GM03348 (cell line): Measurements from ENCODE around the gene EAF1.
"Not testable (repeated sequence)": the region's sequence is repeated elsewhere in the genome, so short reads cannot be mapped to it uniquely, and the experiment has no call there.

Source experiments
- DNase-seq: peaks from one replicate; pipeline ENCODE4 v3.0.0; 2012; ENCODE audit warnings: low spot score

The EAF1 gene

DNA sequence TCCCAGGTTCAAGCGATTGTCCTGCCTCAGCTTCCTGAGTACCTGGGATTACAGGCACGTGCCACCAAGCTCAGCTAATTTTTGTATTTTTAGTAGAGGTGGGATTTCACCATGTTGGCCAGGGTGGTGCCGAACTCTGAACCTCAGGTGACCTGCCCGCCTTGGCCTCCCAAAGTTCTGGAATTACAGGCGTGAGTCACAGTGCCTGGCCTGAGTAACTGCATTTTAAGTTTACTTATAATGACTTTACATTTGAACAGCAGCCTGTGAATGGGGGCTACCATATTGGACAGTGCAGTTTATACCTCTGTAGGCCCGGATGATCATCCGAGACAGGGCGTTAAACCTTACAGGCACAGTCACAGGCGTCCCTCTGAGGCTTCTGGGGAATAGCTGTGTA is 24.8 kb downstream of the EAF1 start:
- DNase-seq = no peak

DNA sequence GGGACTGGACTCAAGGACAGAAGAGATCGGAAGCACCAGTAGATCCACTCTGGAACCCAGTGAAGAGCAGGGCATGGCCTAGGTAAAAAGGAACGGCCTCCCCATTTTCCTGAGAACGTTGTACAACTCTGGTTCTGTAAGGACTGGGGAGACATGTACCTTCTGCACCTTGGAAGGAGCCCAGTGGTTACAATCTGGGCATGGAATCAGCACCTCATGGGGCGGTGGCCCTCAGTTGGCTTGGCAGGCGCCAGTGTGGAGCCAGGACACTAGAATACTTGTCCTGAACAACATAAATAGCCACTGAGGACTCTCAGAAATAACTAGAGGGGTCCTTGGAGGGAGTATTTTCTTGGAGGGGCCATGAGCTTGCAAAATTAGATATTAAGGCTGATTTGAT is 25.6 kb downstream of the EAF1 start:
- DNase-seq = no peak

DNA sequence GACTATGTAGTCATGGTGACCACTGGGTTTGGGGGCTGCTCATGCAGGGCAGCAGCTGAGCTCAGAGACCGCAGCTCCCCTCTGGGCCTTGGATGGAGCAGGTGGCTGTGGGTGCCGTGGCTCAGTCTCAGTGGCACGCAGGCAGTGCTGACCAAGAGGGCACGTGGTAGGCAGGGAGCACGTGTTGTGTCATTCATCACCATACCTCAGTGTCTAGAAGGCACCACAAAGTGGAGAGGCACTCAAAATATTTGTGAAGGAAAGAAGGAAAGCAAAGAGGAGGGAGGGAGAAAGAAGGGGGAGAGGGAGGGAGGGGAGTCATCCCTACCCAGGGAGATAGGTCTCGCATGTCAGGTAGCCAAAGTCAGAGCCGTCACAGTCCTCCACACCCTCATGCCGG is 26.1 kb downstream of the EAF1 start:
- DNase-seq = no peak

DNA sequence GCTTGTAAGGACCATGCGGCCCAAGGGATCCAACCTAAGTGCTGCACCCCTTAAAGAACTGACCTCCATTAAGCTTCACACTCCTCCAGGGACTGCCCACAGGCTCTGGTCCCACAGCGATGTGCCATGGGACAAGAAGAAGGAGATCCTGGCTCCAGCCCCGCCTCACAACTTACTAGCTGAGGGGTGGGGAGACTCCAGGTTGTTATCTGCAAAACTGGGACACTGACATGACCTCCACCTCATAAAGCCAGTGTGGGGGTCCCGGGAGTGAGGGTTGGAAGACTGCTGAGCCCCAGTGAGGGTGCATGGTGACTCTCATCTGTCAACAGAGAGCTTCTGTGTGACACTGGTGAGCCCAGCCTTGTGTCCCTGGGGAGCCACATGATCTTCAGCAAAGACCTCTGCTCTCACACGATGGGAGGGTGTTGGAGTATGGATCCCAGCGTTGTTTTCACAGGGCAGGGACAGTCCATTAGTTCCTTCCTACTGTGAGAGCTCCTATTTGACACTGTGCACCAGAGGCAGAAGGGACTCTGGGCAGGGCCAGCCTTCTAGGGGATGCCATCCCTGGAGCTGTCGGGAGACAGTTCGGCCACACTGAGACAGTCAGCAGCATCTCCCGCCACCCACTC is 26.7 kb downstream of the EAF1 start:
- no peak for DNase-seq

DNA sequence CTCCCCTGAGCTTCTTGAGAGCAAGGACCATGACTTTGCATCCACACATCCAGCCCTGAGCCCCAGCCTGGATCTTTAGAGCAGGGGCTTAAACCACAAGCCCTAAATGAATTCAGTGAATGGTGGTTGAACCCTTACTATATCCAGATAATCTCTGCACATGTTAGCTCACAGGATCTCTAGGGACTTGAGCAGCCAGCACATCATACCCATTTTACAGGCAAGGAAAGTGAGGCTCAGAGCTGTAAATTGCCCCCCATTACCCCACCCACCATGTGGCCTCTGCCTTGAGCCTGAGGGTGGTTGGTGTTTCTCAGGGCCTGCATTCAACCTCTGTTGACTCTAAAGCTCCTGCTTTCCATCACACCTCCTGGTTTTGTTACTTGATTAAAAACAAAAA is 27.6 kb downstream of the EAF1 start:
- DNase-seq = no peak

DNA sequence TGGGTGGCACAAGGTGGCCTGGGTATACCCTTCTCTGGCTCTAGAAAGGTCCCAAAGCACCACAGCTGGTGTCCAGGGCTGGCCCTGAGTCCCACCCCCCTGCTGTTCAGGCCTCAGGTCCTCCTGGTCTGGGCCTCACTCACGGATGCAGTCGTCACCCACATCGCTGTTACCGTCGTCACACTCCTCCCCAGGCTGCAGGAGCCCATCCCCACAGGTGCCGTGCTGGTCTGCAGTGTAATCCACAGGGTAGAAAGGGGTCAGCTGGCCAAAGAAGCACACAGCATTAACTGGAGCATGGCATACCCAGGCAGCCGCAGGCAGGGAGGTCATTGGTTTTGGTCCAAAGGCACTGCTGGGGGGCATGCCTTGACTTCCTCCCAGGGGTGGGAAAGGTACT is 28.4 kb downstream of the EAF1 start:
- no peak for DNase-seq

DNA sequence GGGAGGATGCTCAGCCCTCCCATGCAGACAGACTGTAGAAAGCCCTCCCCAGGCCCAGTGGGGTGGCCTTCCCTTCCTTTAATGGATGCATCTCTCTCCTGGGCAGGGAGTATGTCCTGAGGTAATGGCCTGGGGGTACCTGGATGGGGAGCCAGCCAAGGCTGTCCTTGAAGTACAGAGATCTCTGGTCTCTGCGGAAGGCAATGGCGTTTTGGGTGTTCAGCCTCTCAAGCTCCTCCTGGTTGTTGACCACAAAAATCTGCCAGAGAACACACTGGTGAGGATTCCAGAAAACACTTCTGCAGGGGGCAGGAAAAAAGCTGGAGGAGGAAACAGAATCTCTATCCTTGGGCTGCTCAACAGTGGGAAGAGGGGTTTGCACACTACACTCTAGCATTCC is 28.9 kb downstream of the EAF1 start:
- no peak for DNase-seq

DNA sequence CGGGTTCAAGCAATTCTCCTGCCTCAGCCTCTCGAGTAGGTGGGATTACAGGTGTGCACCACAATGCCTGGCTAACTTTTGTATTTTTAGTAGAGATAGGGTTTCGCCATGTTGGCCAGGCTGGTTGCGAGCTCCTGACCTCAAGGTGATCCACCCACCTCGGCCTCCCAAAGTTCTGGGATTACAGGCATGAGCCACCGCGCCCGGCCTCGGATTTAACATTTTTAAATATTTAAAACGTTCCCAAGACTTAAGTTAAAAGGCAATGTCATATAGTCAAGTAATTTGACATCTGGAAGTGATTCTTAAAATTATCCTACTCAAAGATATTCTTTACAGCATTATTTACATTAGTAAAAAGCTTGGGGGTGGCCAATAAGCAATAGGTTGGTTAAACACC is 29.5 kb downstream of the EAF1 start:
- not testable (repeated sequence) for DNase-seq

DNA sequence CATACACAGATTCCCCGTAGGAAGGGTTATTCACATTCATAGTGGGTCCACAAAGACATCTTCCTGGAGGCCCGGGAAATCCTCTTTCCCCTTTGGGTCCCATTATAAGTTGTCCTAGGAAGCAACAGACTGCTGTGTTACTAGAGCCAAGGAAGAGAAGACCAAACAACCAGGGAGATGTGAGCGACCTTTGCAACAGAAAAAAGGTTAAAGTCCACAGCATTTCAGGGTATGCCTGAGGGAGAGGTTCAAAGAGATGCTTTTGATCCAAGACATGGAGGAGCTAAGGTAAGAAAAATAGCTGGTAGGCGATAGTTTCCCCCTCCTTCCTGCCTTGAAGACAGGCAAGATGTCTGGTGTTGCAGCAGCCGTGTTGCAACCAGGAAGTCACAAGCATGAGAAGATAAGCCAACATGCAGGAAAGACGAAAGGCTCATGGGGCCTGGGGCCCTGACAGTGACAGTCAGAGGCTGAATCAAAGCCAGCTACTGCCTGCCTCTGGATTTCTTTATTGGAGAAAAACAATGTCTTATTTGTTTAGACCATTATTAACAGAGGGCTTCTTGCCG is 30.9 kb downstream of the EAF1 start:
- DNase-seq = no peak

DNA sequence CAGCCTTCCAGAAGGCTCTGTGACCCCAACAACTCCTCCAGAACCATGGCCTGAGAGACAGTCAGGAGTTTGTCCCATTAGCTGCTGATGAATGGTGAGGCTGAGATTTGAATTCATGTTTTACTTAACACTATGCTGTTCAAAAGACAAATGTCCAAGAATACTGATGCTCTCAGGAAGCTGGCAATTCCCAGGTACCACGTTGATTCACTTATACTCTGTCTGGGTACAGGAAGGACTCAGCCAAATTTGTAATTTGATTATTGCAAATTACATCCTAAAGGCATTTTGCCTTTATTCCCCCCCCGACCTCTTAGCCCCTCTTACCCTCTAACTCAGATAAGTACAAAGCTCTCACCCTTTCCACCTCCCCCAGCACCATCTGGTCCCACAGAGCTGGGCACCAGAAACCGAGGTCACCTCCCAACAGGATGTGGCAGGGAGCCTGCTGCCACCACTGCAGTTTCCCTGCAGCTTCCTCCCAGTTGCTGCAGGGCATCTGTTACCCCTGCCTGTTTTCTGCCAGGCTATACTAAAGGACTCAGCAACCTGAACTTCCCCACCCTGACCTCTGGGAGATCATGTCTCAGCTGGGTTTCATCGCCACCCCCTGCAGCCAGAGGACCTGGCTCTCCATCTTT is 33.6 kb downstream of the EAF1 start:
- no peak for DNase-seq

DNA sequence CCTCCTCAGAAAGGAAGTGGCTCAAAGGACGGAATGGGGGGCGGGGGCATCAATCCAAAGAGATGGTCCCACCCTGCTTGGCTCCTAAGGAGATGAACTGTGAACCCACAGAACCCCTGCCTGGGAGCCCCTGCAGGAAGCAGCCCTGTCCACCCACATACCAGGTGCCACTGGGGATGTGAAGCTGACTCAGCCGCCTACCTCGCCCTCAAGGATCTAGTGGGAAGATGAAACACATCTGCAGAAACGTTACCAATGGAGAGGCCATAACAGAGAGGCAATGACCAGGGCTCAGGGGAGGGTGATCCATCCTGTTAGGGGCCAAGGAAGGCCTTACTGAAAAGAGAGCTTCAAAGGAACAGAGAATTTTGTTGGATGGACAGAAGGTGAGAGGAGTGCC is 35.1 kb downstream of the EAF1 start:
- no peak for DNase-seq

DNA sequence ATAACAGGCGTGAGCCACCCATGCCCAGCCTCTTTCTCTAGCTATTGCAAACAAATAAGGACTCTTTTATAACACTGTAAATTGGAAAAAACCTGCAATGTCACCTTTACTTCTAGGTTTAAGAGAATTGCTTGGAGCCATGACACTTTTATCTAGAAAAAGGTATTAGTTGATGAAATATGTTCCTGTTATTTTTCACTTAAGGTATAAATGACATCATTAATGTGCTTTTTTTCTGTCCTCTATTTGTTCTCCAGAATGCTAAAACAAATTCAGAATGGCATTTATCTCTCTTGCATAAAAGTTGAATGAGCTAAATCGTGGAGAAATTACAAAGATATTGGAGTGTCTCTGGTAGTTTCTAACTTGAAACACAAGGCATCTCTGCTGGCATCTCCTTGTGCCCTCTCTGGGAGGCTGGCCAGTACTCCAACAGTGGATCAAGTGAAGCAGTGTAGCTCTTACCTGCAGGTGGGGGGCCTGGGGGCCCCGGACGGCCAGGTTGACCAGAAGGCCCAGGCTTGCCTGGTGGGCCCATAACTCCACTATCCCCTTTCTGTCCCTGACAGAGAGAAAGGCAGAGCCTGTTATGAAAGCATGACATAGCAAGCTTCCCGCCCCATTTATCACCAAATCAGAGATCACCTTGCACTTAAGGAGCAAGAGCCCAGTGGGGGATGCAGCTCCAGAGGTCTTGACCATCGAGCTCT is 38.6 kb downstream of the EAF1 start:
- DNase-seq = no peak

DNA sequence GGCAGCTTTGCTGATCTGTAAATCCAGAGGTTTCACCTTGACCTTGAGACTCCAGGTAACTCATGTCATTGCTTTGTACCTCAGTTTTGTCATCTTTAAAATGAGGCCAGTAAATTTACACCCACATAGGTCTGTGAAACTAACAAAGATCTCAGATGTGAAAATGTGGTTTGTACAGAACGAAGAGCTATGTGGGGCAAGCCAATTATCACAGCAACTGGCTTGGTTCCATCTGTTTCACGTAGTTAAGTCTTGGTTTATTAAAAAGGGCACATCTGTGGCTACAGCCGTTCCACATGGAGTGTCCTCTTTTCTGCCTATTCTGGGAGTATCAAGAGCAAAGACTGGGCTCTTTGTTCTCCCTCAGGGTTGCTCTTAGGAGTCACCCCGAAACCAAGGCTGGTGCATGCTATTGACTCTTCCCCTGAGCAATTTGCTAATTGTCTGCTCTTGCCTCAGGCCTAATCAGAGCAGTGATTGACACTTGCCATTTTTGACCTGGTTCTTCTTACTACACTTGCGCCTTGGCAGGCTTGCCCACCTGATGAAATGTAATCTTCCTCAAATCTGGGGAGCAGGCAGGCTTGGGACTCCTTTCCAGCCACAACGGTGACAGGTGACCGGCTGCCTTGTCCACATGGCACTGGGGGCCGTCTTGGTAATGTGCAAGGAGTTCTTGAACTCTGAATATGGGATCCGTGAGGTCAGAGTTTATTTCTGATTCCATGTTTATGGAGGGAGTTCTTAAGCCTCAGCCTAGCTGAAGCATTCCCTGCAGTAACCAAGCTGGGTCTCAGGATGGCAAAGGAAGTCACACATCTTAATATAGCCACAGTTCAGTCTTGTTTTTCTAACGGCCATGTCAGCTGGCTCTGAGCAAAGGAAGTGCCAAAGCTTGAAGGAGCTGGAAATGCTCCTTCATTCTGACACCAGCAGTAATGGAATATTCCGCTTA is 40.1 kb downstream of the EAF1 start:
- DNase-seq = no peak

DNA sequence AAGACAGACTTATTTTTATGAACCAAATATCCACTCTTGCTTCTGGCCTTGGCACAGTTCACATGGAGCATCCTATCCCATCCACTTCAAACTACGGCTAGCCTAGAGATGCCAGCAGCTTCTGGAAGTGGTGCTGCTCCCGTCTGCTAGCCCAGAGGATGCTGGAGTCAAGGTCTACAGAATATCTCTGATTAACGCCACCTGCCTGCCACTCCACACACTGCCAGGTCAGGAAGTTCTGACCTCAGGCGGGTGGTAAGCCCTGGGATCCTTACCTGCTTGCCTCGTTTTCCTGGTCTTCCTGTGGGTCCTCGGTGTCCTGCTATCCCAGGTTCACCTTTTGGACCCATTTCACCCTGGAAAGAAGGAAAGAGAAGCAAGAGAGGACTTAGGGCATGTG is 42.9 kb downstream of the EAF1 start:
- DNase-seq = no peak

DNA sequence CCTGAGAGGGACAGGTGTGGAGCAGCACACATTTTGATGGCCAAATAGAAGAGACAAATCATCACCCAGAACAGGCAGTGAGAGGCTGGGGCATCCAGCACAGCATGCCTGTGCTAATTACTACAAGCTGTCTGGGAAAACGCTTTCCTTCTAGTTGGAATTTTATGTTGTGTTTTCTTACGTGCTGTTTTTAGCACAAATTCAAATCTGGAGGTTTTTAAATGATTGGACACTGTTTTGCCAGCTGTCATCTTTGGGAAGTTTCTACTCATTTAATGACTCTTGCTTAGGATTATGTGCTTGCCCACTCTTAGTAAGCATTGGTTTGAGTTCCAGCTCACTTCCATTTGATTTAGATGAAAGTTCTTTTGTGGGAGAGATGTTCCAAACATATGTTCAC is 43.5 kb downstream of the EAF1 start:
- DNase-seq = no peak

DNA sequence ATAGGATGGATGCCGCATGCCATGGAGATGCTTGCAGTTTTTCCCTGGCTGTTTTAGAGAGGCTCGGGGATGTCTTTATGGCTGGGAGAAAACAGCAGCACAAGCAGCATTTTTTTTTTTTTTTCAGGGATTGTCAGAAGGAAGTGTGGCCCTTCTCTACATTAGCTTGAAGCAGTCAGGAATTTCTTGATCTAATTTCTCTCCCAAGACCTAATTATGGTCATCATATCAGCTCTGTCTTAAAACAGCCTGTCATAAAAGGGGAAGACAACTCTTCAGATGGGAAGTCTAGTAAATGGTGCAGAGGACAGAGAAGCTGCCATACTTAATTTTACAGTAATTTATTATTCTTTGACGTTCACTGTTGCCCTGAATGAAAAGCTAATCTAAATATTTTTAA is 44.5 kb downstream of the EAF1 start:
- no peak for DNase-seq

DNA sequence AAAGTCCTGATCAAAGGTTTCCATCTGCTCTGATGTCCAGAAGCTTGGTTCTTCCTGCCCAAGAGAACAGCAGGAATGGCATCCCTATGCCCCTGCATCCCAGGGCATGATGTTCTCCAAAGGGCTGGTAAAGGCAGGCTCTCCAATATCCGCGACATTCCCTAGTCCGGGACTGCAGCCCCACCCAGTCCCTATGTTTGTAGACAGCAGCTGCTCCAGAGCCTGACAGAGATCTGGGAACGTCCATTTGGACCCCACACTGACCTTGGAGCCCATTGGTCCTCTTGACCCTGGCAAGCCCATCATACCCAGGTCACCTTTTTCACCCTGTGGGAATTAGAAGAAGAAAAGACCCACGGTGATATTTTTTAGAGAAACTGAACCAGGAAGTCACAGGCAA is 47.8 kb downstream of the EAF1 start:
- DNase-seq = no peak

DNA sequence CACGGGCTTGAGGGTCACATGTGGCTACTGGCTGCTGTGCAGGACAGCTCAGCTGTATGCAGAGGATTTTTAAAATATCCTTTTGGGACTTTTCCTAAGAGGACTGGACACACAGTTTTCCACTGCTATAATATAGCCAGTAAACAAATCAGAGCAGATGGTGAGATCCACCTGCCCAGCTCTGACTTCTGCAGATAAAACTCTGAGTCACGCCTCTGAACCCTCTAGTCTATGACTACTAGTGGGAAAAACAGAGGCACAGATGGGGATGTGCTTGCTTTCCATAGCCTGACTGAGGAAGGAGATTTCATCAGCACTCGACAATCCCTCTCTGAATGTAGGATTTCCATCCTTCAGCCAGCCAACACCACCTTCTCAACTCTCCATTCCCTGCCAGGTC is 49.0 kb downstream of the EAF1 start:
- no peak for DNase-seq

DNA sequence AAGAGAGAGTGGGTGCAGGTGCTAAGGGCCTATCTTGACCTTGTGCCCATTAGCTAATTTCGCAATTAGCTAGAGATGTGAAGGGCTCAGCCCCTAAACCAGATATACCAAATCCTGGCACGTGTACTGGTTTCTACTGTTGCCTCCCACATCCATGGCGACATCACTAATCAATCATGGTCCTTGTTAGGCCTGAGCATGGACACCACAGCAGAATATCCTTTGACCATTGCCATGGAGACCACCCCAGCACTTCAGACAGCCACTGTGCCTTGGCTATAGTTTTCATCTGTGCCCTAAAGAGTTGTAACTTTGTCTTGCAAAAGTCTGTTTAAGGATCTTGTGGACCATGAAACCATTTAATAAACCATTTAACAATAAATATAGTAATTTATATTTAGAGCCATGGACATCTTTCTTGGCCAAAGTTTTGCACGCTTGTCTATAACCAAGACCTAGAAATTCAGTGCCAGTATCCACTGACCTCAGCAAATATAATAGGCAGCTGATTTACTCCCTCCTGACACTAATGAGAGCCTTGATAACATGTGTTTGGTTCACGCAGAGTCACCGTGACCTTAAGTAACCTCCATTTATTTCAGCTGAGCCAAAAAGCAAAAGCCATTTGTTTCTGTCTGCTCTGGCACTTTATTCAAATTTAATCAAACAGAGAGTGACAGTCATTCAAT is 50.7 kb downstream of the EAF1 start:
- DNase-seq = no peak

DNA sequence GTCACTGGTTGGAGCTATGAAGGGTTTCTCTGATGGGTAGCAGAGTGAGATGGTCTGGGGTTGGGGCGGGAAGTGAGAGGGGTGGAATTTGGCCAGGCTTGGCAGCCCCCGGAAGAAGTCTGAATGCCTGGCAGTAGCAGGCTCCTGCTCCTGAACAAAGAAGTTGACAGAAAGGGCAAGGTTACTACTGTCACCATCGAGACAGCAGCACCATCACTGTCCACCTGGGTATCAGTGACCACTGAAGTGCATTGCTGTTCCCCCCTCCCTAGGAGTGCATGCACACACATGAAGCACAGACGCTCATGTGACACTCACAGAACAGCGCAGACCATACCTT is 51.2 kb downstream of the EAF1 start:
- DNase-seq = no peak

DNA sequence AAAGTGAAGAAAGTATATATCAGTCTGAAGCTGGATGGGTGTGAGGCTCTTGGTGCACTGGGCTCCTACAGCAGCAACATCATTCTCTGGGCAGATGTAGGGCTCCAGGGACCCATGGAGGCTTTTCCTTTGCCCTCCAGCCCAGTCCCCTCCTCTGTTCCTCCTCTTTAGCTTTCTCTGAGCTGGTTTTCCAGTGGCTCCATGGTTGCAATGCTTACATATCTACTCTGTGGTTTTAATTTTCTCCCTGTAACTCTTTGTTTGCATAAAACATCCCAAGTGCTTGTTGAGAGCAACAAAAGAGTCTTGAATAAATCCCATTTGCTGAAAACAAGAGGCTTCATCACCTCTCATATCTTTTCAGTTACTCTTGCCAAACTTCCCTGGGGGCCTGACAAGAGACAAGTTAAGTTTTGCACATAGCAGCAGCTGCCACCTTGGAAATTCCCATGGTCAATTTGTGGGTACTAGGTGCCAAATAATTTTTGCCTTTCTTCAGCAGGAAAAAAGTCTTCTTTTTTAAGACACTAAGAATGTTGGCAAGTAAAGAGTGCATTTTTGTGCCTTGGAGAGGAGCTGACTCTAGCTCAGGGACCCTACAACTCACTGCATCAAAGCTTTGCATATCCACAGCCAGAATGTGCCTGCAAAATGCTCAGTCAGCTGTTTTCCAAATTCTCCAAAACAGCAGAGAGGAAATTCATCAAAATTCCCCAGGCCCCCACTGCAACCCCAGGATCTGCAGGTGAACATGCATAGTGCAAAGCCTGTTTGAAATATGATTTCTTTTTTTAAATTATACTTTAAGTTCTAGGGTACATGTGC is 52.2 kb downstream of the EAF1 start:
- DNase-seq = no peak
